HepG2 (cell line): ENCODE results near the gene RBM5. TPM values are rescaled to one million over a fixed set of nuclear protein-coding genes. Genes with fewer than 3 reads are reported as not detected.

Experiments
- BCL3 ChIP-seq: sonication (generic); formaldehyde crosslinking; IDR thresholded peaks from 2 replicates; pipeline ENCODE4 v1.5.1; 2020; ENCODE audit warnings: mild to moderate bottlenecking, missing genetic modification reagents, moderate library complexity
- CREM ChIP-seq, 2 experiments: sonication (generic) in 1 of 2; formaldehyde crosslinking in 1 of 2; IDR thresholded peaks; 2 replicates each; pipeline versions ENCODE4 v1.4.0 to v1.6.1; 2016 to 2020; ENCODE audit warnings: antibody characterized with exemption in 1 of 2, mild to moderate bottlenecking in 1 of 2, missing genetic modification reagents in 1 of 2
- E2F2 ChIP-seq: sonication (generic); formaldehyde crosslinking; IDR thresholded peaks from 2 replicates; pipeline ENCODE4 v1.4.0; 2020; ENCODE audit warnings: missing genetic modification reagents, borderline replicate concordance
- HBP1 ChIP-seq: IDR thresholded peaks from 2 replicates; pipeline ENCODE4 v1.6.1; 2016; ENCODE audit warnings: low read depth, control low read depth
- HES4 ChIP-seq: sonication (generic); formaldehyde crosslinking; IDR thresholded peaks from 2 replicates; pipeline ENCODE4 v1.9.0; 2021; ENCODE audit warnings: mild to moderate bottlenecking, missing genetic modification reagents, borderline replicate concordance
- KAT2B ChIP-seq: fragments of 150-350 bp; IDR thresholded peaks from 2 replicates; pipeline ENCODE4 v1.6.1; 2014; ENCODE audit warnings: low read depth, low read length, borderline replicate concordance
- NFAT5 ChIP-seq: sonication (generic); formaldehyde crosslinking; IDR thresholded peaks from 2 replicates; pipeline ENCODE4 v1.4.0; 2020; ENCODE audit warnings: missing genetic modification reagents
- NFE2L2 ChIP-seq: fragments of 150-350 bp; IDR thresholded peaks from 2 replicates; pipeline ENCODE4 v1.6.1; 2014; ENCODE audit warnings: low read length
- RFX1 ChIP-seq: fragments of 450-650 bp; IDR thresholded peaks from 2 replicates; pipeline ENCODE4 v1.6.1; 2017
- SAP130 ChIP-seq: IDR thresholded peaks from 2 replicates; pipeline ENCODE4 v1.6.1; 2016; ENCODE audit warnings: low read depth
- ZMYM4 ChIP-seq: sonication (generic); formaldehyde crosslinking; IDR thresholded peaks from 2 replicates; pipeline ENCODE4 v1.8.1; 2023; ENCODE audit warnings: mild to moderate bottlenecking, missing genetic modification reagents
- ZNF280D ChIP-seq: sonication (generic); formaldehyde crosslinking; IDR thresholded peaks from 2 replicates; pipeline ENCODE4 v1.5.1; 2020; ENCODE audit warnings: mild to moderate bottlenecking, missing genetic modification reagents
- ZNF337 ChIP-seq: sonication (generic); formaldehyde crosslinking; IDR thresholded peaks from 2 replicates; pipeline ENCODE4 v1.5.1; 2020; ENCODE audit warnings: missing genetic modification reagents, low read depth, mild to moderate bottlenecking, borderline replicate concordance
- ZNF546 ChIP-seq: sonication (generic); formaldehyde crosslinking; conservative IDR thresholded peaks from 2 replicates; pipeline ENCODE4 v1.8.1; 2023; ENCODE audit warnings: mild to moderate bottlenecking, missing genetic modification reagents
- ZNF605 ChIP-seq: sonication (generic); formaldehyde crosslinking; IDR thresholded peaks from 2 replicates; pipeline ENCODE4 v1.8.0; 2022; ENCODE audit warnings: mild to moderate bottlenecking, missing genetic modification reagents
- ZNF746 ChIP-seq: sonication (generic); formaldehyde crosslinking; IDR thresholded peaks from 2 replicates; pipeline ENCODE4 v1.8.0; 2022; ENCODE audit warnings: mild to moderate bottlenecking, missing genetic modification reagents
- polyA plus RNA-seq, 8 experiments: library from polyadenylated mRNA; depleted of rRNA in 3 of 8; stranded (reverse) in 7 of 8; unstranded in 1 of 8; fragments of >200 nt; fragmentation: Illumina TruSeq in 4 of 8; extraction: Trizol in 4 of 8; gene quantifications; 2 replicates each; pipeline versions ENCODE4 v1.2.1 to v1.2.3, GENCODE V29; 2011 to 2016; ENCODE audit warnings: low read depth in 4 of 8, missing spikeins in 1 of 8, mixed read lengths in 1 of 8; ENCODE audit not compliant: insufficient read depth in 1 of 8
- total RNA-seq, 5 experiments: library from RNA; depleted of rRNA; stranded (reverse); fragments of >200 nt; fragmentation: Illumina TruSeq; extraction: Trizol; gene quantifications; 2 replicates each; pipeline ENCODE4 v1.2.3, GENCODE V29; 2016; ENCODE audit warnings: low read depth in 1 of 5

RBM5 gene
- total and polyA plus RNA-seq, 2 of the 13 experiments (the other 11 are each of a cell fraction or from before 2014, with no cell fraction given): 106 to 204 TPM

- TF ChIP-seq ZNF280D (no peak), CREM (IDR thresholded peaks at IDR 0.05) (peak; percentile 74; the same call in 1 of the 2 replicates), CREM (CRISPR knock-in tag; IDR thresholded peaks at IDR 0.05) (no peak), ZNF605 (peak; percentile 82), HBP1 (CRISPR knock-in tag) (peak; percentile 1; the same call in 1 of the 2 replicates), HES4 (CRISPR knock-in tag) (no peak; the same call in 1 of the 2 replicates), E2F2 (CRISPR knock-in tag) (no peak), NFE2L2 (no peak), ZNF337 (CRISPR knock-in tag) (no peak), NFAT5 (CRISPR knock-in tag) (peak; percentile 49), RFX1 (no peak), KAT2B (no peak), ZNF546 (CRISPR knock-in tag) (0 out of 2 replicates have a peak, but pooled peaks have one; percentile 45), BCL3 (CRISPR knock-in tag) (no peak), SAP130 (CRISPR knock-in tag) (peak; percentile 87), ZMYM4 (CRISPR knock-in tag) (peak; percentile 35), ZNF746 (CRISPR knock-in tag) (no peak)
These were observed at the start of gene RBM5 (continued) for GRCh38 chr3:50088725-50089608.
